AG04449 (cell line): ENCODE data around the gene GRID2.

Experiments
- CTCF ChIA-PET: fragments of 350-600 bp; formaldehyde crosslinking; extraction: SDS; loops from one replicate; lab custom pipeline; 2021; ENCODE audit warnings: antibody characterized with exemption; lab: Yijun Ruan, JAX
- POLR2A ChIA-PET: fragments of 400-600, 350-600 bp; formaldehyde crosslinking; extraction: SDS; loops from one replicate; lab custom pipeline; 2020; ENCODE audit warnings: antibody characterized with exemption, inconsistent platforms; lab: Yijun Ruan, JAX
- DNase-seq: peaks from one replicate; pipeline ENCODE4 v3.0.0-alpha.2; 2010; ENCODE audit warnings: low read depth, low spot score
- H3K4me3 ChIP-seq: 2 replicates; pipeline ENCODE4 v1.5.1; 2011; ENCODE audit warnings: low read depth, mild to moderate bottlenecking, control low read depth, low read length
- CTCF ChIP-seq: IDR thresholded peaks from one replicate; pipeline ENCODE4 v1.5.1; 2011; ENCODE audit warnings: mild to moderate bottlenecking, moderate library complexity, low read length, control low read depth, inconsistent platforms; ENCODE audit not compliant: insufficient read depth; ENCODE audit errors: missing control alignments

GRID2 gene

GRCh38 chr4:92262371-92262770 lies 41.4 kb upstream of the GRID2 start:
- POLR2A ChIA-PET = no interaction called here
- TF ChIP-seq CTCF = no peak
- CTCF ChIA-PET = no interaction called here
- no peak overlapping the region for H3K4me3 ChIP-seq
- DNase-seq = no peak

DNA sequence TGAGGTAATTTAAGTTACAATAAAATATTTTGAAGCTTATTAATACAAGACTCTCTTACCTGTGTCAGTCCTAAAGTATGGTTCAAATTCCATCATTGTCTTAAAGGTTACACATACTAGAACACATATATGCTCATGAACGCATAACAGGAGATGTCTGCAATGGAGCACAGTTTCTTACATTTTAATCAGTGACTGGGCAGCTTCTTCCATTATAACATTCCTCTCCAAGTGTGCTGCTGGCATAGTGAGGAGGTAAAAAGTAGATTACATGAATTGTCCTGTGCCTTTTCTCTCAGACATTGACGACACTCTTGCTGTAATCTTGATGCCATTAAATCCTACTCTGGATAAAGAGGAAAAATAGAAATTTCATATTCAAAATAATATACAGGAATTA lies 40.8 kb upstream of the GRID2 start:
- no peak for DNase-seq
- no peak for TF ChIP-seq CTCF
- POLR2A ChIA-PET = no interaction called here
- CTCF ChIA-PET = no interaction called here
- no peak overlapping the region for H3K4me3 ChIP-seq

DNA sequence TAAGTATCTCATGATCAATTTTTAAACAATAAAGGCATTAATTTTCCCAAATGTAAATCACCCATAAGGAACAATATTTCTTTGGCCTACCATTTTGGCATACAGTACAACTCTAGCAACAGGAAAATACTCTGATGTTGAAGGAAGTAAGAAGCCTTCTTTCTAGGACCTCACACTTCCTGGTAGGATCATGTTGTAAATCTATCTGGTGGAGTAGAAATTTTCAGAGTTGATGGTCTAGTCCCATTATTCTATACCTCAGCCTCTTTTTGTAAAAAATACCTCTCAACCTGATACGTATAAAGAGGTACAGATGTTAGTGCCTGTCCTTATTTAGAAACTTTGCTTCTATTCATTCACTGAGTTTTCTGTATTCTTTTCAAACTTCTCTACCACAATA lies 40.2 kb upstream of the GRID2 start:
- no peak overlapping the region for H3K4me3 ChIP-seq
- ChIA-PET CTCF (no interaction called here), POLR2A (no interaction called here)
- no peak for TF ChIP-seq CTCF
- DNase-seq = no peak

DNA sequence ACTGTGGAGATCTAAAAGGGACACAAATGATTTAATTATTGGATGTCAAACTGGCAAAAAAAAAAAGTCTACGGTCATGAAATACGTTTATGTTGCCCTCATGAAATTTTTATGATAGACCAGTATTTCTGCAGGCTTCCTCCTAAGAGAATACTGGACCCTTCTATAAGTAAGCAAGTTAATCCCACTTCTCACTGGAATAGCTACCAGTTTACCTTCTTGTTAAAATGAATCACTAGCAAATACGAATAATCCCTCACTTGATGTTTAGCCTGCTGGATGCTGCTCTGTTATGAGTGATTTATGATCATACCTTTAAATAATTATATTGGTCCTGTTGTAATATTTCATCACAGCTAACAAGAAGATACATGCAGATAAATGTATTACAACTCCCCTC lies 39.6 kb upstream of the GRID2 start:
- no peak overlapping the region for H3K4me3 ChIP-seq
- no peak for DNase-seq
- ChIA-PET CTCF (interaction anchor here (0.9 kb wide), 1 partner anchor 35 kb away, joined by 3 read pairs; no protein-coding TSS in a partner anchor), POLR2A (no interaction called here)
- no peak for TF ChIP-seq CTCF

GRCh38 chr4:92265021-92265420 lies 38.7 kb upstream of the GRID2 start:
- POLR2A ChIA-PET = no interaction called here

DNA sequence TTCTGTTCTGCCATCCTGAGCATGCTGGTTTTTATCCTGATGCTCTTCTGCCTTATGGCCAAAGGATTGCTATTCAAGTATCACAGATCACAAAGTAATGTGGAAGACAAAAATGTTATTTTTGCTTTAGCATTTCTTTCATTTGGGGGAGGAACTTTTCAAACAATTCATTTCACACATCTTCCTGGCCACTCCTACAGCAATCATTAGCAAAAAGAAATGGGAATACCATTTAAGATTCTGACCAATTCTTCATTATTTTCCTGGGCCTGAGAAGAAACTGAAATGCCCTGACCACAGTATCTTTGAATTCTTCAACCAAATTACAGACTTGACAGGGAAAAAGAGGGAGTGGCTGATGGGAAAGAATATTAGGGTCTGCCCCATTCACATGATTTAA lies 38.0 kb upstream of the GRID2 start:
- DNase-seq = no peak
- H3K4me3 ChIP-seq = no peak overlapping the region
- CTCF ChIA-PET = no interaction called here
- POLR2A ChIA-PET = no interaction called here
- TF ChIP-seq CTCF = no peak

More at GRCh38 chr4:92265021-92265420, 38.7 kb upstream of the GRID2 start:
- no peak for DNase-seq
- CTCF ChIA-PET = no interaction called here
- no peak overlapping the region for H3K4me3 ChIP-seq
- no peak for TF ChIP-seq CTCF
